ENCODE measurements around the gene HMGB4. TPM values are rescaled to one million over a fixed set of nuclear protein-coding genes. Genes with fewer than 3 reads are reported as not detected.

HMGB4 gene
- total RNA-seq, 2 donors from 2014 or later: not detected

DNA sequence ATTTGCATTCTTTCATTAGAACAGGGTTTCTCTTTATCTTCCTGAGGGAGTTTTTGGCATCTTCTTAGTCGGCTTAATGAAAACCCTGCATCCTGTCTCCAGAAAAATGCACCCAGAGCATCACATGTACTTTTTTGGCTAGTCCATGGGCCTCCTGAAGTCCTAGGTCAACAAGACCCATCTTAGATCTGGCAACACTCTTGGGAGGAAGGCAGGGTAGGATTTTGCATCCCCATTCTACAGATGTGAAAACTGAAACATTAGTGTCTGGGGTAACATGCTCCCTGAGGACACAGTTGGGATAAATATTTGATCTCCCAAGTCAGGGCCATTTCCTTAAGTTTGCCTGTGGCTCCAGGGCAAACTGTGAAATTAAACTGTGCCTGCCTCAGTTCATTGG, 40.0 kb upstream of the HMGB4 start:
- no peak for ATAC-seq (ENCODE audit: insufficient number of reproducible peaks, low FRiP score, low read depth)
- TF ChIP-seq, protein P1, sequence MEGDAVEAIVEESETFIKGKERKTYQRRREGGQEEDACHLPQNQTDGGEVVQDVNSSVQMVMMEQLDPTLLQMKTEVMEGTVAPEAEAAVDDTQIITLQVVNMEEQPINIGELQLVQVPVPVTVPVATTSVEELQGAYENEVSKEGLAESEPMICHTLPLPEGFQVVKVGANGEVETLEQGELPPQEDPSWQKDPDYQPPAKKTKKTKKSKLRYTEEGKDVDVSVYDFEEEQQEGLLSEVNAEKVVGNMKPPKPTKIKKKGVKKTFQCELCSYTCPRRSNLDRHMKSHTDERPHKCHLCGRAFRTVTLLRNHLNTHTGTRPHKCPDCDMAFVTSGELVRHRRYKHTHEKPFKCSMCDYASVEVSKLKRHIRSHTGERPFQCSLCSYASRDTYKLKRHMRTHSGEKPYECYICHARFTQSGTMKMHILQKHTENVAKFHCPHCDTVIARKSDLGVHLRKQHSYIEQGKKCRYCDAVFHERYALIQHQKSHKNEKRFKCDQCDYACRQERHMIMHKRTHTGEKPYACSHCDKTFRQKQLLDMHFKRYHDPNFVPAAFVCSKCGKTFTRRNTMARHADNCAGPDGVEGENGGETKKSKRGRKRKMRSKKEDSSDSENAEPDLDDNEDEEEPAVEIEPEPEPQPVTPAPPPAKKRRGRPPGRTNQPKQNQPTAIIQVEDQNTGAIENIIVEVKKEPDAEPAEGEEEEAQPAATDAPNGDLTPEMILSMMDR (IDR thresholded peaks at IDR 0.05): no peak
- no peak for DNase-seq (ENCODE audit: low spot score)
- Histone ChIP-seq H3K4me3 (no peak overlapping the region), H3K4me1 (ENCODE audit: control insufficient read depth in 1 of 2, low read depth in 2 of 2) (no peaks in the 10 kb centered on the region), H3K36me3 (no peaks in the 10 kb centered on the region), H3K27me3 (replicated peaks; ENCODE audit: insufficient read depth) (no peaks in the 10 kb centered on the region), H3K9me3 (no peaks in the 10 kb centered on the region), H3K27ac (no peak overlapping the region)

DNA sequence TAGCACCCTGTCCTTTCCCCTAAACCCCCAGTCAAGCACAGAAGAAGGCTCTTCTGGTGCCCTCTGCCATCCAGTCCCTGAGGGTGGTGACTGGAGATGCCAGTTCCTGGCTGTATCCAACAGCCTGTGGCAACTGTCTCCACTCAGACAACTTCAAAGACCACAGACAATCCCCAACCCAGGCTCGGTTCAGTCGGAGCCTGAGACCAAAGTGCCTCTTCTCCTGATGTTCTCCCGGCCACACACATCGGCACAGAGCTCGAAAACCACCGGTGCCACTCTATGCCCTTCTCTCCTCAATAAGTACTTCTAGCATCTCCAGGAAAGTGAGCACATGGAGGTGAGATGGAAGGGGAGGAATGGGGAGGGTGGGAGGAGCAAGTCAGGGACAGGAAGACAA, 39.6 kb upstream of the HMGB4 start:
- no peak overlapping the region for H3K4me3 ChIP-seq
- H3K27me3 ChIP-seq (replicated peaks; ENCODE audit: insufficient read depth): no peaks in the 10 kb centered on the region
- DNase-seq (ENCODE audit: low spot score) (no peak), ATAC-seq (ENCODE audit: insufficient number of reproducible peaks, low FRiP score, low read depth) (no peak)
- no peaks in the 10 kb centered on the region for H3K4me1 ChIP-seq (ENCODE audit: control insufficient read depth in 1 of 2, low read depth in 2 of 2)
- H3K36me3 ChIP-seq: no peaks in the 10 kb centered on the region
- no peaks in the 10 kb centered on the region for H3K9me3 ChIP-seq
- TF ChIP-seq, protein P1 (IDR thresholded peaks at IDR 0.05): no peak
- H3K27ac ChIP-seq: no peak overlapping the region

DNA sequence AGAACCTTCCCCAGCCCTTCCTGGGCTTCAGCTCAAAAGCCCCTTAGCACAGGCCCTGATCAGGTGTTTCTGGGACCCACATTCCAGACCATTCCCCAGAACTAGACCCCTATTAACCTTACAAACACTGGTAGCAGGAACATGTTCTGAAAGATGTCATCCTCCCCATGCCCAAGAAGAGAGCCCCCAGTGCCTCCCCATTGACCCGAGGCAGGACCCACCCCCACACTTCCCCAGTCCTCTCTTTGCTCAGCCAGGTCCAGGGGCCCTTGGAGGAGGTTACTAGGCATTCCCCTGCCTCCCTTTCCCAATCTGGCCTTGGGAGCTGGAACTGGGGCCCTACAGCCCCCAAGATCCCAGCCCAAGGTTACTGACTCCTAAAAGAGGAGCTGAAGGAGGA, 38.9 kb upstream of the HMGB4 start:
- H3K4me1 ChIP-seq (ENCODE audit: control insufficient read depth in 1 of 2, low read depth in 2 of 2): no peaks in the 10 kb centered on the region
- H3K4me3 ChIP-seq: no peak overlapping the region
- no peaks in the 10 kb centered on the region for H3K9me3 ChIP-seq
- TF ChIP-seq, protein P1 (IDR thresholded peaks at IDR 0.05): no peak
- H3K27ac ChIP-seq: no peak overlapping the region
- DNase-seq (ENCODE audit: low spot score) (no peak), ATAC-seq (ENCODE audit: insufficient number of reproducible peaks, low FRiP score, low read depth) (no peak)
- H3K27me3 ChIP-seq (replicated peaks; ENCODE audit: insufficient read depth): no peaks in the 10 kb centered on the region
- no peaks in the 10 kb centered on the region for H3K36me3 ChIP-seq

DNA sequence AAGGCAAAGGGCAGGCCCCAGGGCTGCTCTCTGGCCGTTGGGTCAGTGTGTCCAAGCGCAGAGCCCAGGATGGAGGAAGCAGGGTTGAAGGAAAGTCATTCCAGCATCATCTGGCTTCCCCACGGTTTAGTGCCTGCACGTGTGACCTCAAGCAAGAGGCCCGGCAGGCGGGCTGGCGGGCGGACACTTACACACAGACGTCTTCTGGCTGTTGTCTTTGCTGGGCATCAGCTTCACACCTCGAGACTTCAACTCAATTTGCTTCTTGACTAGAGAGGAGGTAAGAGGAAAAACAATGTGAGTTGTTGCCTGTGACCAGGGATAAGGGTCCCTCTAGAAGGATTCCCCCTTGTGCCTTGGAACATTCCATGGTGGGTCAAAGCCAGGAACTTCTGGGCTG, 38.4 kb upstream of the HMGB4 start:
- DNase-seq (ENCODE audit: low spot score) (no peak), ATAC-seq (ENCODE audit: insufficient number of reproducible peaks, low FRiP score, low read depth) (no peak)
- no peak overlapping the region for H3K27ac ChIP-seq
- no peaks in the 10 kb centered on the region for H3K36me3 ChIP-seq
- H3K4me1 ChIP-seq (ENCODE audit: control insufficient read depth in 1 of 2, low read depth in 2 of 2): no peaks in the 10 kb centered on the region
- H3K9me3 ChIP-seq: no peaks in the 10 kb centered on the region
- no peaks in the 10 kb centered on the region for H3K27me3 ChIP-seq (replicated peaks; ENCODE audit: insufficient read depth)
- no peak overlapping the region for H3K4me3 ChIP-seq
- TF ChIP-seq, protein P1 (IDR thresholded peaks at IDR 0.05): no peak

DNA sequence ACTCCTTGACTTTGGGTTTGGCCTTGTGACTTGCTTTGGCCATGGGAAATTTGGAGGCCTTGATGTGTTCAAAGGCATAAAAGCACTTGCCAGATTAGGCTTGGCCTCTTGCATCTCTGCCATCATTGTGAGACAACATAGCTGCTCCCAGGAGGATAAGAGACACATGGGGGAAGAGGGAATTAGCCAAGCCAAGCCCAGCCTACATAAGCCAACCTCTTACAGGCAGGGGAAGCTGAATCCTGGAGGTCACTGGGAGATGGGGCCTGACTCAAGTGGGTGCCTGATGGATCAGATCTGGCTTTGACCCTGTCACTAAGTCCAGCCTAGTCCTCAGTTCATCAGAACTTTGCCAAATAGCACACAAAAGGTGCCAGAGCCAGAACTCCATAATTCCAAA, 37.6 kb upstream of the HMGB4 start:
- Histone ChIP-seq H3K36me3 (no peaks in the 10 kb centered on the region), H3K27me3 (replicated peaks; ENCODE audit: insufficient read depth) (no peaks in the 10 kb centered on the region), H3K9me3 (no peaks in the 10 kb centered on the region), H3K4me1 (ENCODE audit: control insufficient read depth in 1 of 2, low read depth in 2 of 2) (no peaks in the 10 kb centered on the region), H3K4me3 (no peak overlapping the region), H3K27ac (no peak overlapping the region)
- TF ChIP-seq, protein P1 (IDR thresholded peaks at IDR 0.05): no peak
- no peak for DNase-seq (ENCODE audit: low spot score)
- no peak for ATAC-seq (ENCODE audit: insufficient number of reproducible peaks, low FRiP score, low read depth)
